HepG2 (cell line): ENCODE results near the gene NDC80. TPM values are rescaled to one million over a fixed set of nuclear protein-coding genes. Genes with fewer than 3 reads are reported as not detected.

Experiments used
- ATF1 ChIP-seq: IDR thresholded peaks from 2 replicates; pipeline ENCODE4 v1.6.1; 2016; ENCODE audit warnings: mild to moderate bottlenecking, control low read depth
- CREB1 ChIP-seq, 2 experiments: fragments of 450-650 bp in 1 of 2; IDR thresholded peaks; 2 replicates each; pipeline ENCODE4 v1.6.1; 2016 to 2017; ENCODE audit warnings: control low read depth in 1 of 2, mild to moderate bottlenecking in 1 of 2, missing compliant biosample characterization in 1 of 2, missing genetic modification characterization in 1 of 2
- GABPB1 ChIP-seq: IDR thresholded peaks from 2 replicates; pipeline ENCODE4 v1.6.1; 2016; ENCODE audit warnings: mild to moderate bottlenecking, missing genetic modification reagents, moderate library complexity, missing compliant biosample characterization
- HHEX ChIP-seq: IDR thresholded peaks from 2 replicates; pipeline ENCODE4 v1.6.1; 2016; ENCODE audit warnings: control low read depth
- HNRNPUL1 ChIP-seq: fragments of 200-400 bp; formaldehyde crosslinking; IDR thresholded peaks from 2 replicates; pipeline ENCODE4 v1.6.1; 2017; ENCODE audit warnings: low read depth, mild to moderate bottlenecking, low read length, moderate library complexity
- HOXA3 ChIP-seq: sonication (generic); formaldehyde crosslinking; IDR thresholded peaks from 2 replicates; pipeline ENCODE4 v1.5.0; 2020; ENCODE audit warnings: missing genetic modification reagents
- KDM5A ChIP-seq: fragments of 200-600 bp; sonication (generic); IDR thresholded peaks from 2 replicates; pipeline ENCODE4 v1.7.0; 2018; ENCODE audit warnings: antibody characterized with exemption, mild to moderate bottlenecking, low read length, borderline replicate concordance
- NR1H2 ChIP-seq: sonication (generic); formaldehyde crosslinking; IDR thresholded peaks from 2 replicates; pipeline ENCODE4 v1.8.1; 2022; ENCODE audit warnings: low read depth, missing genetic modification reagents, borderline replicate concordance
- POLR2AphosphoS2 ChIP-seq: IDR thresholded peaks from 2 replicates; pipeline ENCODE4 v1.6.1; 2011; ENCODE audit warnings: low read depth, low read length, improper control_type of control experiment
- SNAPC2 ChIP-seq: sonication (generic); formaldehyde crosslinking; IDR thresholded peaks from 2 replicates; pipeline ENCODE4 v1.8.1; 2022; ENCODE audit warnings: mild to moderate bottlenecking, missing genetic modification reagents
- SRSF4 ChIP-seq: fragments of 200-400 bp; formaldehyde crosslinking; IDR thresholded peaks from one replicate; pipeline ENCODE4 v1.6.1; 2018; ENCODE audit warnings: mild to moderate bottlenecking, low read depth, low read length, moderate library complexity; ENCODE audit not compliant: poor library complexity, severe bottlenecking
- TAF15 ChIP-seq: fragments of 200-400 bp; formaldehyde crosslinking; IDR thresholded peaks from one replicate; pipeline ENCODE4 v1.6.1; 2018; ENCODE audit warnings: mild to moderate bottlenecking, low read depth, low read length; ENCODE audit not compliant: poor library complexity, severe bottlenecking
- ZBTB38 ChIP-seq: sonication (generic); formaldehyde crosslinking; IDR thresholded peaks from 2 replicates; pipeline ENCODE4 v1.5.1; 2020; ENCODE audit warnings: mild to moderate bottlenecking, missing genetic modification reagents
- ZFP62 ChIP-seq: sonication (generic); formaldehyde crosslinking; IDR thresholded peaks from 2 replicates; pipeline ENCODE4 v1.4.0; 2020; ENCODE audit warnings: missing genetic modification reagents
- ZFP82 ChIP-seq: sonication (generic); formaldehyde crosslinking; IDR thresholded peaks from 2 replicates; pipeline ENCODE4 v1.5.1; 2020; ENCODE audit warnings: mild to moderate bottlenecking, missing genetic modification reagents, borderline replicate concordance
- ZFY ChIP-seq: sonication (generic); formaldehyde crosslinking; IDR thresholded peaks from 2 replicates; pipeline ENCODE4 v1.4.0; 2020; ENCODE audit warnings: missing genetic modification reagents
- ZNF329 ChIP-seq: sonication (generic); formaldehyde crosslinking; IDR thresholded peaks from 2 replicates; pipeline ENCODE4 v1.9.0; 2021; ENCODE audit warnings: low read depth, mild to moderate bottlenecking, missing genetic modification reagents
- ZNF430 ChIP-seq: sonication (generic); formaldehyde crosslinking; IDR thresholded peaks from 2 replicates; pipeline ENCODE4 v1.9.0; 2021; ENCODE audit warnings: mild to moderate bottlenecking, missing genetic modification reagents
- ZNF780A ChIP-seq: sonication (generic); formaldehyde crosslinking; IDR thresholded peaks from 2 replicates; pipeline ENCODE4 v1.8.0; 2022; ENCODE audit warnings: mild to moderate bottlenecking, missing genetic modification reagents, moderate library complexity
- polyA plus RNA-seq, 8 experiments: library from polyadenylated mRNA; depleted of rRNA in 3 of 8; stranded (reverse) in 7 of 8; unstranded in 1 of 8; fragments of >200 nt; fragmentation: Illumina TruSeq in 4 of 8; extraction: Trizol in 4 of 8; gene quantifications; 2 replicates each; pipeline versions ENCODE4 v1.2.1 to v1.2.3, GENCODE V29; 2011 to 2016; ENCODE audit warnings: low read depth in 4 of 8, missing spikeins in 1 of 8, mixed read lengths in 1 of 8; ENCODE audit not compliant: insufficient read depth in 1 of 8
- total RNA-seq, 5 experiments: library from RNA; depleted of rRNA; stranded (reverse); fragments of >200 nt; fragmentation: Illumina TruSeq; extraction: Trizol; gene quantifications; 2 replicates each; pipeline ENCODE4 v1.2.3, GENCODE V29; 2016; ENCODE audit warnings: low read depth in 1 of 5
- TF ChIP-seq, protein P1 (sequence below): sonication (generic); formaldehyde crosslinking; IDR thresholded peaks from 2 replicates; pipeline ENCODE4 v1.4.0; 2020; ENCODE audit warnings: mild to moderate bottlenecking, missing genetic modification reagents
- TF ChIP-seq, protein P2 (sequence below): sonication (generic); formaldehyde crosslinking; IDR thresholded peaks from 2 replicates; pipeline ENCODE4 v1.8.0; 2022; ENCODE audit warnings: missing genetic modification reagents, low read depth, mild to moderate bottlenecking, borderline replicate concordance
- TF ChIP-seq, protein P3 (sequence below): sonication (generic); formaldehyde crosslinking; IDR thresholded peaks from 2 replicates; pipeline ENCODE4 v1.4.0; 2020; ENCODE audit warnings: missing genetic modification reagents

The NDC80 gene
- total and polyA plus RNA-seq, 2 of the 13 experiments (the other 11 are each of a cell fraction or from before 2014, with no cell fraction given), result 9.6 to 33.0 TPM

DNA sequence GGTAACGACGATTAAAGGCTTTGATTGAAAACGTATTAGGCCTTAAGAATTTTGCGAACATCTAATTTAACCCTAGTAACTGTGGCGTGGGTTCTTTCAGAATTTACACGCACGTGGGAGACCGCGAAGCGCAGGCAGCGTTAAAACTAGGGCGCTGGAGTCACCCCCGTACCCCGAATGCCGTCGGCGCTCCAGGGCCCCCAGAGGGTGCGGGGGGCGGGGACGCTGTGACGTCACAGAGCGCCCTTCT is 83.5 kb downstream of the NDC80 start (continued):
- TF ChIP-seq KDM5A, result no peak
- TF ChIP-seq SNAPC2 (CRISPR knock-in tag), result 0 out of 2 replicates have a peak, but pooled peaks have one; percentile 14
- TF ChIP-seq, protein P1, sequence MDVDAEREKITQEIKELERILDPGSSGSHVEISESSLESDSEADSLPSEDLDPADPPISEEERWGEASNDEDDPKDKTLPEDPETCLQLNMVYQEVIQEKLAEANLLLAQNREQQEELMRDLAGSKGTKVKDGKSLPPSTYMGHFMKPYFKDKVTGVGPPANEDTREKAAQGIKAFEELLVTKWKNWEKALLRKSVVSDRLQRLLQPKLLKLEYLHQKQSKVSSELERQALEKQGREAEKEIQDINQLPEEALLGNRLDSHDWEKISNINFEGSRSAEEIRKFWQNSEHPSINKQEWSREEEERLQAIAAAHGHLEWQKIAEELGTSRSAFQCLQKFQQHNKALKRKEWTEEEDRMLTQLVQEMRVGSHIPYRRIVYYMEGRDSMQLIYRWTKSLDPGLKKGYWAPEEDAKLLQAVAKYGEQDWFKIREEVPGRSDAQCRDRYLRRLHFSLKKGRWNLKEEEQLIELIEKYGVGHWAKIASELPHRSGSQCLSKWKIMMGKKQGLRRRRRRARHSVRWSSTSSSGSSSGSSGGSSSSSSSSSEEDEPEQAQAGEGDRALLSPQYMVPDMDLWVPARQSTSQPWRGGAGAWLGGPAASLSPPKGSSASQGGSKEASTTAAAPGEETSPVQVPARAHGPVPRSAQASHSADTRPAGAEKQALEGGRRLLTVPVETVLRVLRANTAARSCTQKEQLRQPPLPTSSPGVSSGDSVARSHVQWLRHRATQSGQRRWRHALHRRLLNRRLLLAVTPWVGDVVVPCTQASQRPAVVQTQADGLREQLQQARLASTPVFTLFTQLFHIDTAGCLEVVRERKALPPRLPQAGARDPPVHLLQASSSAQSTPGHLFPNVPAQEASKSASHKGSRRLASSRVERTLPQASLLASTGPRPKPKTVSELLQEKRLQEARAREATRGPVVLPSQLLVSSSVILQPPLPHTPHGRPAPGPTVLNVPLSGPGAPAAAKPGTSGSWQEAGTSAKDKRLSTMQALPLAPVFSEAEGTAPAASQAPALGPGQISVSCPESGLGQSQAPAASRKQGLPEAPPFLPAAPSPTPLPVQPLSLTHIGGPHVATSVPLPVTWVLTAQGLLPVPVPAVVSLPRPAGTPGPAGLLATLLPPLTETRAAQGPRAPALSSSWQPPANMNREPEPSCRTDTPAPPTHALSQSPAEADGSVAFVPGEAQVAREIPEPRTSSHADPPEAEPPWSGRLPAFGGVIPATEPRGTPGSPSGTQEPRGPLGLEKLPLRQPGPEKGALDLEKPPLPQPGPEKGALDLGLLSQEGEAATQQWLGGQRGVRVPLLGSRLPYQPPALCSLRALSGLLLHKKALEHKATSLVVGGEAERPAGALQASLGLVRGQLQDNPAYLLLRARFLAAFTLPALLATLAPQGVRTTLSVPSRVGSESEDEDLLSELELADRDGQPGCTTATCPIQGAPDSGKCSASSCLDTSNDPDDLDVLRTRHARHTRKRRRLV (CRISPR knock-in tag), result no peak
- no peak for TF ChIP-seq ZNF329
- TF ChIP-seq CREB1 (IDR thresholded peaks at IDR 0.05), result peak; percentile 99
- peak; percentile 91 for TF ChIP-seq CREB1 (CRISPR knock-in tag; IDR thresholded peaks at IDR 0.05)
- no peak for TF ChIP-seq ZFP62
- TF ChIP-seq ZNF430 (CRISPR knock-in tag), result no peak
- no peak for TF ChIP-seq NR1H2 (CRISPR knock-in tag)
- TF ChIP-seq ZFY (CRISPR knock-in tag), result no peak
- TF ChIP-seq ZNF780A (CRISPR knock-in tag), result no peak
- peak; percentile 95 for TF ChIP-seq HOXA3
- TF ChIP-seq ZBTB38 (CRISPR knock-in tag), result peak; percentile 14; the same call in 1 of the 2 replicates
- TF ChIP-seq, protein P2, sequence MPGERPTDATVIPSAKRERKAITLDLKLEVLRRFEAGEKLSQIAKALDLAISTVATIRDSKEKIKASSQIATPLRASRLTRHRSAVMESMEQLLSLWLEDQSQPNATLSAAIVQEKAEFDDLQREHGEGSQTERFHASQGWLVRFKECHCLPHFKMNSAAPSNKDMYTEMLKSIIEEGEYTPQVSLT (CRISPR knock-in tag), result 0 out of 2 replicates have a peak, but pooled peaks have one; percentile 12
- no peak for TF ChIP-seq HHEX
- no peak for TF ChIP-seq ZFP82 (CRISPR knock-in tag)
- TF ChIP-seq ATF1 (CRISPR knock-in tag), result peak; percentile 91
- no peak for TF ChIP-seq POLR2AphosphoS2
- TF ChIP-seq HNRNPUL1, result no peak
- peak; percentile 21 for TF ChIP-seq TAF15
- TF ChIP-seq, protein P3, sequence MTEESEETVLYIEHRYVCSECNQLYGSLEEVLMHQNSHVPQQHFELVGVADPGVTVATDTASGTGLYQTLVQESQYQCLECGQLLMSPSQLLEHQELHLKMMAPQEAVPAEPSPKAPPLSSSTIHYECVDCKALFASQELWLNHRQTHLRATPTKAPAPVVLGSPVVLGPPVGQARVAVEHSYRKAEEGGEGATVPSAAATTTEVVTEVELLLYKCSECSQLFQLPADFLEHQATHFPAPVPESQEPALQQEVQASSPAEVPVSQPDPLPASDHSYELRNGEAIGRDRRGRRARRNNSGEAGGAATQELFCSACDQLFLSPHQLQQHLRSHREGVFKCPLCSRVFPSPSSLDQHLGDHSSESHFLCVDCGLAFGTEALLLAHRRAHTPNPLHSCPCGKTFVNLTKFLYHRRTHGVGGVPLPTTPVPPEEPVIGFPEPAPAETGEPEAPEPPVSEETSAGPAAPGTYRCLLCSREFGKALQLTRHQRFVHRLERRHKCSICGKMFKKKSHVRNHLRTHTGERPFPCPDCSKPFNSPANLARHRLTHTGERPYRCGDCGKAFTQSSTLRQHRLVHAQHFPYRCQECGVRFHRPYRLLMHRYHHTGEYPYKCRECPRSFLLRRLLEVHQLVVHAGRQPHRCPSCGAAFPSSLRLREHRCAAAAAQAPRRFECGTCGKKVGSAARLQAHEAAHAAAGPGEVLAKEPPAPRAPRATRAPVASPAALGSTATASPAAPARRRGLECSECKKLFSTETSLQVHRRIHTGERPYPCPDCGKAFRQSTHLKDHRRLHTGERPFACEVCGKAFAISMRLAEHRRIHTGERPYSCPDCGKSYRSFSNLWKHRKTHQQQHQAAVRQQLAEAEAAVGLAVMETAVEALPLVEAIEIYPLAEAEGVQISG (CRISPR knock-in tag), result no peak
- TF ChIP-seq SRSF4, result no peak
- 0 out of 2 replicates have a peak, but pooled peaks have one; percentile 27 for TF ChIP-seq GABPB1 (CRISPR knock-in tag)
